Effector memory CD4-positive, alpha-beta T cell (primary cell): ENCODE data around the gene SPC25.

Source experiments
- DNase-seq, 3 donors: peaks; one replicate each; pipeline ENCODE4 v3.0.0-alpha.2; 2020
- H3K27ac ChIP-seq: 2 replicates; pipeline ENCODE4 v1.7.0; 2013; ENCODE audit warnings: mild to moderate bottlenecking, low read length, moderate library complexity; ENCODE audit not compliant: insufficient read depth, poor library complexity, severe bottlenecking
- H3K27me3 ChIP-seq: replicated peaks from 2 replicates; pipeline ENCODE4 v1.7.0; 2013; ENCODE audit warnings: mild to moderate bottlenecking, low read length; ENCODE audit not compliant: insufficient read depth, control insufficient read depth, poor library complexity, severe bottlenecking
- H3K36me3 ChIP-seq: 2 replicates; pipeline ENCODE4 v1.7.0; 2013; ENCODE audit warnings: mild to moderate bottlenecking, low read length, moderate library complexity; ENCODE audit not compliant: control insufficient read depth, insufficient read depth
- H3K4me1 ChIP-seq: 2 replicates; pipeline ENCODE4 v1.7.0; 2013; ENCODE audit warnings: low read length, mild to moderate bottlenecking; ENCODE audit not compliant: control insufficient read depth, insufficient read depth, poor library complexity, severe bottlenecking
- H3K4me3 ChIP-seq: 2 replicates; pipeline ENCODE4 v1.7.0; 2013; ENCODE audit warnings: low read length, low read depth, mild to moderate bottlenecking; ENCODE audit not compliant: insufficient read depth, poor library complexity, severe bottlenecking
- H3K9me3 ChIP-seq: 2 replicates; pipeline ENCODE4 v1.7.0; 2013; ENCODE audit warnings: mild to moderate bottlenecking, low read length, moderate library complexity; ENCODE audit not compliant: control insufficient read depth

Gene SPC25

GRCh38 chr2:168926621-168927386, 36.6 kb upstream of the SPC25 start:
- Histone ChIP-seq H3K4me3 (no peak overlapping the region), H3K9me3 (no peaks in the 10 kb centered on the region), H3K27ac (no peak overlapping the region), H3K27me3 (no peaks in the 10 kb centered on the region), H3K4me1 (no peaks in the 10 kb centered on the region), H3K36me3 (no peaks in the 10 kb centered on the region)
- no peak for DNase-seq

GRCh38 chr2:168920504-168921157, 30.4 kb upstream of the SPC25 start:
- H3K4me1 ChIP-seq = no peaks in the 10 kb centered on the region
- no peaks in the 10 kb centered on the region for H3K27me3 ChIP-seq
- no peaks in the 10 kb centered on the region for H3K36me3 ChIP-seq
- no peaks in the 10 kb centered on the region for H3K9me3 ChIP-seq
- no peak overlapping the region for H3K27ac ChIP-seq
- DNase-seq = no peak
- H3K4me3 ChIP-seq = no peak overlapping the region

- Histone ChIP-seq H3K36me3 (no peaks in the 10 kb centered on the region), H3K4me3 (no peak overlapping the region), H3K9me3 (no peaks in the 10 kb centered on the region), H3K4me1 (peaks cover 2% of the 10 kb centered on the region), H3K27me3 (peaks cover 4% of the 10 kb centered on the region), H3K27ac (no peak overlapping the region)
- no peak for DNase-seq
These were observed 26.1 kb upstream of the SPC25 start for GRCh38 chr2:168916331-168916675.

GRCh38 chr2:168915441-168916330, 25.5 kb upstream of the SPC25 start:
- peaks cover 2% of the 10 kb centered on the region for H3K4me1 ChIP-seq
- peaks cover 4% of the 10 kb centered on the region for H3K27me3 ChIP-seq
- H3K4me3 ChIP-seq = no peak overlapping the region
- no peaks in the 10 kb centered on the region for H3K36me3 ChIP-seq
- no peak overlapping the region for H3K27ac ChIP-seq
- DNase-seq = no peak
- H3K9me3 ChIP-seq = no peaks in the 10 kb centered on the region

- peaks cover 2% of the 10 kb centered on the region for H3K4me1 ChIP-seq
- no peaks in the 10 kb centered on the region for H3K36me3 ChIP-seq
- H3K9me3 ChIP-seq = no peaks in the 10 kb centered on the region
- DNase-seq = no peak
- H3K27ac ChIP-seq = no peak overlapping the region
- peaks cover 4% of the 10 kb centered on the region for H3K27me3 ChIP-seq
- H3K4me3 ChIP-seq = no peak overlapping the region
These were observed 23.3 kb upstream of the SPC25 start for GRCh38 chr2:168913495-168913894.

- DNase-seq = no peak
- Histone ChIP-seq H3K36me3 (no peaks in the 10 kb centered on the region), H3K4me1 (peaks cover 2% of the 10 kb centered on the region), H3K27me3 (peaks cover 4% of the 10 kb centered on the region), H3K4me3 (no peak overlapping the region), H3K27ac (no peak overlapping the region), H3K9me3 (no peaks in the 10 kb centered on the region)
These were observed 22.7 kb upstream of the SPC25 start for GRCh38 chr2:168912901-168913369.

- H3K4me1 ChIP-seq = peaks cover 2% of the 10 kb centered on the region
- no peak overlapping the region for H3K27ac ChIP-seq
- H3K4me3 ChIP-seq = no peak overlapping the region
These were observed 22.2 kb upstream of the SPC25 start for GRCh38 chr2:168912466-168912865.

GRCh38 chr2:168910330-168910729, 20.1 kb upstream of the SPC25 start:
- no peak for DNase-seq
- H3K36me3 ChIP-seq = no peaks in the 10 kb centered on the region
- peaks cover 4% of the 10 kb centered on the region for H3K27me3 ChIP-seq
- no peak overlapping the region for H3K4me3 ChIP-seq
- H3K27ac ChIP-seq = no peak overlapping the region
- no peaks in the 10 kb centered on the region for H3K9me3 ChIP-seq
- H3K4me1 ChIP-seq = peaks cover 2% of the 10 kb centered on the region

More at GRCh38 chr2:168912466-168912865, 22.2 kb upstream of the SPC25 start:
- H3K9me3 ChIP-seq = no peaks in the 10 kb centered on the region
- no peak for DNase-seq
- no peaks in the 10 kb centered on the region for H3K36me3 ChIP-seq
- H3K27me3 ChIP-seq = peaks cover 4% of the 10 kb centered on the region

GRCh38 chr2:168907940-168908662, 17.9 kb upstream of the SPC25 start:
- DNase-seq = no peak
- H3K27me3 ChIP-seq = peaks cover 4% of the 10 kb centered on the region
- H3K4me1 ChIP-seq = peaks cover 2% of the 10 kb centered on the region
- H3K27ac ChIP-seq = no peak overlapping the region
- no peak overlapping the region for H3K4me3 ChIP-seq
- H3K36me3 ChIP-seq = no peaks in the 10 kb centered on the region
- no peaks in the 10 kb centered on the region for H3K9me3 ChIP-seq
